SH-SY5Y (cell line): ENCODE data around the gene CCN6.

Experiments used
- GATA2 ChIP-seq: IDR thresholded peaks from 2 replicates; pipeline ENCODE4 v1.6.1; 2011; ENCODE audit warnings: mild to moderate bottlenecking, low read depth, low read length
- GATA3 ChIP-seq: IDR thresholded peaks from 2 replicates; pipeline ENCODE4 v1.6.1; 2011; ENCODE audit warnings: low read depth, mild to moderate bottlenecking, low read length, moderate library complexity

DNA sequence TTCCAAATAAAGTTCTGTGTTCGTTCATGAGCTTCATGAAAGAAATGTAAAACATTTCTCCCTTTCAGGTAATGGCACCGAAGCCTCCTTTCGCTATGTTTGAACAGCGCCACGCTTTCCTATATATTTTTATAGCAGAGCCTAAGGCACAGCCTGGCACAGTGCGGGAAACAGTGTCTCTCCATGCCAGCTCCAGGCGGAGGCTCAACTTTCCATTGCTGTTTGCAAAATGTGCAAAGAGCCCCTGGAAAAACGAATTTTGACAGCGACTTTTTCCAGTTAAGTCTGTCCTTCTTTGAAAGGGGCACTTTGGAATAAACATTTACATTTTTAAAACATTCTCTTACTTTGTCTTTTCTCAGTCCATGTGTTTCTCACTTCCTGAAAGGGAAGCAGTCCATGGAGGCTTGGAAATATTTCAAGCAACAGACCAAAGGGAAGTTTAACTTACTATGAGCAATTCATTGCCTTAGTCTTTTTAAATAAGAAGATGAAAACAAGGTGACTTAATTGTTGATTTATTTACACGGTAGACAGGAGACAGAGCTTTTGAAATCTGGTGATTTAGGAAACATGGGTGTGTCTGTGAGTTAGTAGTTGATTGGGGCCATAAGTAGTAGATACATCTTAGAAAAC, 769 bp downstream of the CCN6 start:
- no peak for TF ChIP-seq GATA3
- no peak for TF ChIP-seq GATA2
